ENCODE measurements around the gene TMPRSS7. TPM values are rescaled to one million over a fixed set of nuclear protein-coding genes. Genes with fewer than 3 reads are reported as not detected.

TMPRSS7 gene
- total RNA-seq, 1 experiment from 2014 or later, result not detected

DNA sequence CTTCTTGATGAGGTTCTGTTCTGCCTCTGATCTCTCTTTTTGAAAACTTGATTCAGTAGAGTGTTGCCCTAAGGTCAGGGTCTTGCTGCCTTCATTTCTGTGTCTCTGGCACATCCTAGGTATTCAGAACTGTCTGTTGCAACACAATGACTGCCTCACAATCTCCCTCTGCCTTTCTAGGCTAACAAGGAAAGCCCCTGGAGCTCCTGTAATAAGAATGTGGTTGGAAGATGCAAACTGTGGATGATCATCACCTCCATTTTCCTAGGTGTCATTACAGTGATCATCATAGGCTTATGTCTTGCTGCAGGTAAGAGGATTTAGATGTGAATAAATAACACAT, 58.6 kb downstream of the TMPRSS7 start (continued):
- TF ChIP-seq, protein P1, sequence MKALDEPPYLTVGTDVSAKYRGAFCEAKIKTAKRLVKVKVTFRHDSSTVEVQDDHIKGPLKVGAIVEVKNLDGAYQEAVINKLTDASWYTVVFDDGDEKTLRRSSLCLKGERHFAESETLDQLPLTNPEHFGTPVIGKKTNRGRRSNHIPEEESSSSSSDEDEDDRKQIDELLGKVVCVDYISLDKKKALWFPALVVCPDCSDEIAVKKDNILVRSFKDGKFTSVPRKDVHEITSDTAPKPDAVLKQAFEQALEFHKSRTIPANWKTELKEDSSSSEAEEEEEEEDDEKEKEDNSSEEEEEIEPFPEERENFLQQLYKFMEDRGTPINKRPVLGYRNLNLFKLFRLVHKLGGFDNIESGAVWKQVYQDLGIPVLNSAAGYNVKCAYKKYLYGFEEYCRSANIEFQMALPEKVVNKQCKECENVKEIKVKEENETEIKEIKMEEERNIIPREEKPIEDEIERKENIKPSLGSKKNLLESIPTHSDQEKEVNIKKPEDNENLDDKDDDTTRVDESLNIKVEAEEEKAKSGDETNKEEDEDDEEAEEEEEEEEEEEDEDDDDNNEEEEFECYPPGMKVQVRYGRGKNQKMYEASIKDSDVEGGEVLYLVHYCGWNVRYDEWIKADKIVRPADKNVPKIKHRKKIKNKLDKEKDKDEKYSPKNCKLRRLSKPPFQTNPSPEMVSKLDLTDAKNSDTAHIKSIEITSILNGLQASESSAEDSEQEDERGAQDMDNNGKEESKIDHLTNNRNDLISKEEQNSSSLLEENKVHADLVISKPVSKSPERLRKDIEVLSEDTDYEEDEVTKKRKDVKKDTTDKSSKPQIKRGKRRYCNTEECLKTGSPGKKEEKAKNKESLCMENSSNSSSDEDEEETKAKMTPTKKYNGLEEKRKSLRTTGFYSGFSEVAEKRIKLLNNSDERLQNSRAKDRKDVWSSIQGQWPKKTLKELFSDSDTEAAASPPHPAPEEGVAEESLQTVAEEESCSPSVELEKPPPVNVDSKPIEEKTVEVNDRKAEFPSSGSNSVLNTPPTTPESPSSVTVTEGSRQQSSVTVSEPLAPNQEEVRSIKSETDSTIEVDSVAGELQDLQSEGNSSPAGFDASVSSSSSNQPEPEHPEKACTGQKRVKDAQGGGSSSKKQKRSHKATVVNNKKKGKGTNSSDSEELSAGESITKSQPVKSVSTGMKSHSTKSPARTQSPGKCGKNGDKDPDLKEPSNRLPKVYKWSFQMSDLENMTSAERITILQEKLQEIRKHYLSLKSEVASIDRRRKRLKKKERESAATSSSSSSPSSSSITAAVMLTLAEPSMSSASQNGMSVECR (CRISPR knock-in tag; IDR thresholded peaks at IDR 0.05; ENCODE audit: borderline replicate concordance), result no peak
- no peak for TF ChIP-seq SOX15 (CRISPR knock-in tag; IDR thresholded peaks at IDR 0.05)
- TF ChIP-seq ZNF138 (CRISPR knock-in tag; conservative IDR thresholded peaks at IDR 0.05), result no peak
- TF ChIP-seq, protein P2, sequence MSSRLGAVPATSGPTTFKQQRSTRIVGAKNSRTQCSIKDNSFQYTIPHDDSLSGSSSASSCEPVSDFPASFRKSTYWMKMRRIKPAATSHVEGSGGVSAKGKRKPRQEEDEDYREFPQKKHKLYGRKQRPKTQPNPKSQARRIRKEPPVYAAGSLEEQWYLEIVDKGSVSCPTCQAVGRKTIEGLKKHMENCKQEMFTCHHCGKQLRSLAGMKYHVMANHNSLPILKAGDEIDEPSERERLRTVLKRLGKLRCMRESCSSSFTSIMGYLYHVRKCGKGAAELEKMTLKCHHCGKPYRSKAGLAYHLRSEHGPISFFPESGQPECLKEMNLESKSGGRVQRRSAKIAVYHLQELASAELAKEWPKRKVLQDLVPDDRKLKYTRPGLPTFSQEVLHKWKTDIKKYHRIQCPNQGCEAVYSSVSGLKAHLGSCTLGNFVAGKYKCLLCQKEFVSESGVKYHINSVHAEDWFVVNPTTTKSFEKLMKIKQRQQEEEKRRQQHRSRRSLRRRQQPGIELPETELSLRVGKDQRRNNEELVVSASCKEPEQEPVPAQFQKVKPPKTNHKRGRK (CRISPR knock-in tag; IDR thresholded peaks at IDR 0.05; ENCODE audit: borderline replicate concordance), result no peak
- TF ChIP-seq, protein P3, sequence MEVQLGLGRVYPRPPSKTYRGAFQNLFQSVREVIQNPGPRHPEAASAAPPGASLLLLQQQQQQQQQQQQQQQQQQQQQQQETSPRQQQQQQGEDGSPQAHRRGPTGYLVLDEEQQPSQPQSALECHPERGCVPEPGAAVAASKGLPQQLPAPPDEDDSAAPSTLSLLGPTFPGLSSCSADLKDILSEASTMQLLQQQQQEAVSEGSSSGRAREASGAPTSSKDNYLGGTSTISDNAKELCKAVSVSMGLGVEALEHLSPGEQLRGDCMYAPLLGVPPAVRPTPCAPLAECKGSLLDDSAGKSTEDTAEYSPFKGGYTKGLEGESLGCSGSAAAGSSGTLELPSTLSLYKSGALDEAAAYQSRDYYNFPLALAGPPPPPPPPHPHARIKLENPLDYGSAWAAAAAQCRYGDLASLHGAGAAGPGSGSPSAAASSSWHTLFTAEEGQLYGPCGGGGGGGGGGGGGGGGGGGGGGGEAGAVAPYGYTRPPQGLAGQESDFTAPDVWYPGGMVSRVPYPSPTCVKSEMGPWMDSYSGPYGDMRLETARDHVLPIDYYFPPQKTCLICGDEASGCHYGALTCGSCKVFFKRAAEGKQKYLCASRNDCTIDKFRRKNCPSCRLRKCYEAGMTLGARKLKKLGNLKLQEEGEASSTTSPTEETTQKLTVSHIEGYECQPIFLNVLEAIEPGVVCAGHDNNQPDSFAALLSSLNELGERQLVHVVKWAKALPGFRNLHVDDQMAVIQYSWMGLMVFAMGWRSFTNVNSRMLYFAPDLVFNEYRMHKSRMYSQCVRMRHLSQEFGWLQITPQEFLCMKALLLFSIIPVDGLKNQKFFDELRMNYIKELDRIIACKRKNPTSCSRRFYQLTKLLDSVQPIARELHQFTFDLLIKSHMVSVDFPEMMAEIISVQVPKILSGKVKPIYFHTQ (CRISPR knock-in tag; IDR thresholded peaks at IDR 0.05), result no peak
- no peak for TF ChIP-seq FOXP1 (CRISPR knock-in tag; IDR thresholded peaks at IDR 0.05; ENCODE audit: borderline replicate concordance)

DNA sequence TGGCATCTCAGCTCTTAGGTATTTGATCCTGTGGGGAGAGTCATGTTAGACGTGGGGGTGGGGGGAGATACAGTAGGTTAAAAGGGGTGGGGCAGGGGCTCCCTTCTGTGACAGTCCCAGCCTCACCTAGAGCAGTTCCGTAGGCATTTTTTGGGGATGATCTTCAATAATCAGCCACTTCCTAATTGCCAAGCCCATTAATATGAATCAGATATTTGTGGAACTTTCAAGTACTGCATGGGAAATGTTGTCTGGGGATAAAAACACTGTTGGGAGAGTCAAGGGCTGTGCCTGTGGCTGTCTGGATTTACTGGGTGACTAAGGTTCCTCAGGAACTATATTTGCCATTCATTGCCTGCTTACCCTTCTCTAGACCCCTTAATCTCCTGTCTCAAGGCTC, 61.2 kb downstream of the TMPRSS7 start:
- ChIA-PET CTCF (interaction anchor here (0.6 kb wide), 1 partner anchor 16 kb away, joined by 3 read pairs; no protein-coding TSS in a partner anchor), POLR2A (no interaction called here)
- Mint-ChIP-seq H3K36me3 (0 out of 2 replicates have a peak, but pooled peaks cover 6% of the 10 kb centered on the region), H3K9me3 (no peaks in the 10 kb centered on the region), H3K27me3 (ENCODE audit: low read depth) (no peaks in the 10 kb centered on the region), H3K27ac (no peak overlapping the region), H3K4me1 (peaks cover 31% of the 10 kb centered on the region), H3K4me3 (no peak overlapping the region)
- no peak for DNase-seq (ENCODE audit: low spot score)
- ATAC-seq, result no peak
- TF ChIP-seq, protein P4, sequence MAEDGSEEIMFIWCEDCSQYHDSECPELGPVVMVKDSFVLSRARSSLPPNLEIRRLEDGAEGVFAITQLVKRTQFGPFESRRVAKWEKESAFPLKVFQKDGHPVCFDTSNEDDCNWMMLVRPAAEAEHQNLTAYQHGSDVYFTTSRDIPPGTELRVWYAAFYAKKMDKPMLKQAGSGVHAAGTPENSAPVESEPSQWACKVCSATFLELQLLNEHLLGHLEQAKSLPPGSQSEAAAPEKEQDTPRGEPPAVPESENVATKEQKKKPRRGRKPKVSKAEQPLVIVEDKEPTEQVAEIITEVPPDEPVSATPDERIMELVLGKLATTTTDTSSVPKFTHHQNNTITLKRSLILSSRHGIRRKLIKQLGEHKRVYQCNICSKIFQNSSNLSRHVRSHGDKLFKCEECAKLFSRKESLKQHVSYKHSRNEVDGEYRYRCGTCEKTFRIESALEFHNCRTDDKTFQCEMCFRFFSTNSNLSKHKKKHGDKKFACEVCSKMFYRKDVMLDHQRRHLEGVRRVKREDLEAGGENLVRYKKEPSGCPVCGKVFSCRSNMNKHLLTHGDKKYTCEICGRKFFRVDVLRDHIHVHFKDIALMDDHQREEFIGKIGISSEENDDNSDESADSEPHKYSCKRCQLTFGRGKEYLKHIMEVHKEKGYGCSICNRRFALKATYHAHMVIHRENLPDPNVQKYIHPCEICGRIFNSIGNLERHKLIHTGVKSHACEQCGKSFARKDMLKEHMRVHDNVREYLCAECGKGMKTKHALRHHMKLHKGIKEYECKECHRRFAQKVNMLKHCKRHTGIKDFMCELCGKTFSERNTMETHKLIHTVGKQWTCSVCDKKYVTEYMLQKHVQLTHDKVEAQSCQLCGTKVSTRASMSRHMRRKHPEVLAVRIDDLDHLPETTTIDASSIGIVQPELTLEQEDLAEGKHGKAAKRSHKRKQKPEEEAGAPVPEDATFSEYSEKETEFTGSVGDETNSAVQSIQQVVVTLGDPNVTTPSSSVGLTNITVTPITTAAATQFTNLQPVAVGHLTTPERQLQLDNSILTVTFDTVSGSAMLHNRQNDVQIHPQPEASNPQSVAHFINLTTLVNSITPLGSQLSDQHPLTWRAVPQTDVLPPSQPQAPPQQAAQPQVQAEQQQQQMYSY (CRISPR knock-in tag; IDR thresholded peaks at IDR 0.05), result no peak
- TF ChIP-seq, protein P5, sequence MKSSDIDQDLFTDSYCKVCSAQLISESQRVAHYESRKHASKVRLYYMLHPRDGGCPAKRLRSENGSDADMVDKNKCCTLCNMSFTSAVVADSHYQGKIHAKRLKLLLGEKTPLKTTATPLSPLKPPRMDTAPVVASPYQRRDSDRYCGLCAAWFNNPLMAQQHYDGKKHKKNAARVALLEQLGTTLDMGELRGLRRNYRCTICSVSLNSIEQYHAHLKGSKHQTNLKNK (CRISPR knock-in tag; IDR thresholded peaks at IDR 0.05), result no peak
- TF ChIP-seq, protein P6, sequence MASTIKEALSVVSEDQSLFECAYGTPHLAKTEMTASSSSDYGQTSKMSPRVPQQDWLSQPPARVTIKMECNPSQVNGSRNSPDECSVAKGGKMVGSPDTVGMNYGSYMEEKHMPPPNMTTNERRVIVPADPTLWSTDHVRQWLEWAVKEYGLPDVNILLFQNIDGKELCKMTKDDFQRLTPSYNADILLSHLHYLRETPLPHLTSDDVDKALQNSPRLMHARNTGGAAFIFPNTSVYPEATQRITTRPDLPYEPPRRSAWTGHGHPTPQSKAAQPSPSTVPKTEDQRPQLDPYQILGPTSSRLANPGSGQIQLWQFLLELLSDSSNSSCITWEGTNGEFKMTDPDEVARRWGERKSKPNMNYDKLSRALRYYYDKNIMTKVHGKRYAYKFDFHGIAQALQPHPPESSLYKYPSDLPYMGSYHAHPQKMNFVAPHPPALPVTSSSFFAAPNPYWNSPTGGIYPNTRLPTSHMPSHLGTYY (CRISPR knock-in tag; IDR thresholded peaks at IDR 0.05), result no peak
- no peak for TF ChIP-seq OVOL2 (CRISPR knock-in tag; IDR thresholded peaks at IDR 0.05; ENCODE audit: borderline replicate concordance)
- TF ChIP-seq ZNF263 (CRISPR knock-in tag; IDR thresholded peaks at IDR 0.05; ENCODE audit: low read depth), result no peak
- TF ChIP-seq, protein P7, sequence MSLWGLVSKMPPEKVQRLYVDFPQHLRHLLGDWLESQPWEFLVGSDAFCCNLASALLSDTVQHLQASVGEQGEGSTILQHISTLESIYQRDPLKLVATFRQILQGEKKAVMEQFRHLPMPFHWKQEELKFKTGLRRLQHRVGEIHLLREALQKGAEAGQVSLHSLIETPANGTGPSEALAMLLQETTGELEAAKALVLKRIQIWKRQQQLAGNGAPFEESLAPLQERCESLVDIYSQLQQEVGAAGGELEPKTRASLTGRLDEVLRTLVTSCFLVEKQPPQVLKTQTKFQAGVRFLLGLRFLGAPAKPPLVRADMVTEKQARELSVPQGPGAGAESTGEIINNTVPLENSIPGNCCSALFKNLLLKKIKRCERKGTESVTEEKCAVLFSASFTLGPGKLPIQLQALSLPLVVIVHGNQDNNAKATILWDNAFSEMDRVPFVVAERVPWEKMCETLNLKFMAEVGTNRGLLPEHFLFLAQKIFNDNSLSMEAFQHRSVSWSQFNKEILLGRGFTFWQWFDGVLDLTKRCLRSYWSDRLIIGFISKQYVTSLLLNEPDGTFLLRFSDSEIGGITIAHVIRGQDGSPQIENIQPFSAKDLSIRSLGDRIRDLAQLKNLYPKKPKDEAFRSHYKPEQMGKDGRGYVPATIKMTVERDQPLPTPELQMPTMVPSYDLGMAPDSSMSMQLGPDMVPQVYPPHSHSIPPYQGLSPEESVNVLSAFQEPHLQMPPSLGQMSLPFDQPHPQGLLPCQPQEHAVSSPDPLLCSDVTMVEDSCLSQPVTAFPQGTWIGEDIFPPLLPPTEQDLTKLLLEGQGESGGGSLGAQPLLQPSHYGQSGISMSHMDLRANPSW (CRISPR knock-in tag; conservative IDR thresholded peaks at IDR 0.05; ENCODE audit: low read depth), result no peak
- TF ChIP-seq, protein P8, sequence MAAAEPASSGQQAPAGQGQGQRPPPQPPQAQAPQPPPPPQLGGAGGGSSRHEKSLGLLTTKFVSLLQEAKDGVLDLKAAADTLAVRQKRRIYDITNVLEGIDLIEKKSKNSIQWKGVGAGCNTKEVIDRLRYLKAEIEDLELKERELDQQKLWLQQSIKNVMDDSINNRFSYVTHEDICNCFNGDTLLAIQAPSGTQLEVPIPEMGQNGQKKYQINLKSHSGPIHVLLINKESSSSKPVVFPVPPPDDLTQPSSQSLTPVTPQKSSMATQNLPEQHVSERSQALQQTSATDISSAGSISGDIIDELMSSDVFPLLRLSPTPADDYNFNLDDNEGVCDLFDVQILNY (CRISPR knock-in tag; IDR thresholded peaks at IDR 0.05), result no peak
- TF ChIP-seq, protein P9, sequence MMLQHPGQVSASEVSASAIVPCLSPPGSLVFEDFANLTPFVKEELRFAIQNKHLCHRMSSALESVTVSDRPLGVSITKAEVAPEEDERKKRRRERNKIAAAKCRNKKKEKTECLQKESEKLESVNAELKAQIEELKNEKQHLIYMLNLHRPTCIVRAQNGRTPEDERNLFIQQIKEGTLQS (CRISPR knock-in tag; conservative IDR thresholded peaks at IDR 0.05), result no peak
